GM12865 (cell line): Measurements from ENCODE around the gene ARL6IP4.
"Not testable (repeated sequence)": the region's sequence is repeated elsewhere in the genome, so short reads cannot be mapped to it uniquely, and the experiment has no call there.

Source experiments
- DNase-seq: peaks from one replicate; pipeline ENCODE4 v3.0.0; 2010; ENCODE audit warnings: low read depth
- H3K4me3 ChIP-seq: 2 replicates; pipeline ENCODE4 v1.5.1; 2011; ENCODE audit warnings: mild to moderate bottlenecking, low read depth, low read length, control low read depth
- TF ChIP-seq, protein P1 (sequence below): IDR thresholded peaks from 2 replicates; pipeline ENCODE4 v1.5.1; 2011; ENCODE audit warnings: low read length, control low read depth, low read depth, inconsistent platforms; ENCODE audit not compliant: insufficient read depth; ENCODE audit errors: missing control alignments

ARL6IP4 gene

GRCh38 chr12:122980183-122981035 is at the start of gene ARL6IP4:
Gene ARL6IP4, plus strand, starts transcription at chr12:122980681. Its CDS starts 459 bp downstream, at chr12:122981140.
- DNase-seq, result peak; percentile 81
- H3K4me3 ChIP-seq, result peak within 1 kb of the TSS; percentile 96
- TF ChIP-seq, protein P1, sequence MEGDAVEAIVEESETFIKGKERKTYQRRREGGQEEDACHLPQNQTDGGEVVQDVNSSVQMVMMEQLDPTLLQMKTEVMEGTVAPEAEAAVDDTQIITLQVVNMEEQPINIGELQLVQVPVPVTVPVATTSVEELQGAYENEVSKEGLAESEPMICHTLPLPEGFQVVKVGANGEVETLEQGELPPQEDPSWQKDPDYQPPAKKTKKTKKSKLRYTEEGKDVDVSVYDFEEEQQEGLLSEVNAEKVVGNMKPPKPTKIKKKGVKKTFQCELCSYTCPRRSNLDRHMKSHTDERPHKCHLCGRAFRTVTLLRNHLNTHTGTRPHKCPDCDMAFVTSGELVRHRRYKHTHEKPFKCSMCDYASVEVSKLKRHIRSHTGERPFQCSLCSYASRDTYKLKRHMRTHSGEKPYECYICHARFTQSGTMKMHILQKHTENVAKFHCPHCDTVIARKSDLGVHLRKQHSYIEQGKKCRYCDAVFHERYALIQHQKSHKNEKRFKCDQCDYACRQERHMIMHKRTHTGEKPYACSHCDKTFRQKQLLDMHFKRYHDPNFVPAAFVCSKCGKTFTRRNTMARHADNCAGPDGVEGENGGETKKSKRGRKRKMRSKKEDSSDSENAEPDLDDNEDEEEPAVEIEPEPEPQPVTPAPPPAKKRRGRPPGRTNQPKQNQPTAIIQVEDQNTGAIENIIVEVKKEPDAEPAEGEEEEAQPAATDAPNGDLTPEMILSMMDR, result no peak

- DNase-seq, result peak; percentile 38
Measured at GRCh38 chr12:122932207-122932606, 48.3 kb upstream of the ARL6IP4 start.

DNA sequence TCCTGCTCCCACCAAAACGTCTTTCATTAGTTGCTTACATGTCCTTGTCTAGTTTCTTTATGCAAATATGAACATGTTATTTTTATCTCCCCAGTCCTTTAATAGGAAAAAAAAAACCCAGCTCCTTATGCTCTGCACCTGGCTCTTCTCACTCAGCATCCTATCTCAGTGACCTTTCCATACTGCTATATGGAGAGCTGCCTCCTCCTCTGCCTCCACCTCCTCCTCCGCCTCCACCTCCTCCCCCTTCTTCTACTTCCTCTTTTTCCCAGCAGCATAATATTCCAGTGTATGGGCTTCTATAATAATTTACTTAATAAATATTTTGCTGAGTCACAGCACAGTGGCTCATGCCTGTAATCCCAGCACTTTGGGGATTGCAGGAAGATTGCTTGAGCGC is 45.8 kb upstream of the ARL6IP4 start:
- DNase-seq, result peak; percentile 68
- no peak overlapping the region for H3K4me3 ChIP-seq
- TF ChIP-seq, protein P1, result no peak

More at GRCh38 chr12:122932207-122932606, 48.3 kb upstream of the ARL6IP4 start:
- H3K4me3 ChIP-seq, result no peak overlapping the region
- TF ChIP-seq, protein P1, result no peak

GRCh38 chr12:122935318-122935717 is 45.2 kb upstream of the ARL6IP4 start:
- TF ChIP-seq, protein P1, result no peak
- H3K4me3 ChIP-seq, result no peak overlapping the region
- no peak for DNase-seq

GRCh38 chr12:122937622-122938091 is 42.8 kb upstream of the ARL6IP4 start:
- DNase-seq, result peak; percentile 55
- TF ChIP-seq, protein P1, result no peak
- no peak overlapping the region for H3K4me3 ChIP-seq

DNA sequence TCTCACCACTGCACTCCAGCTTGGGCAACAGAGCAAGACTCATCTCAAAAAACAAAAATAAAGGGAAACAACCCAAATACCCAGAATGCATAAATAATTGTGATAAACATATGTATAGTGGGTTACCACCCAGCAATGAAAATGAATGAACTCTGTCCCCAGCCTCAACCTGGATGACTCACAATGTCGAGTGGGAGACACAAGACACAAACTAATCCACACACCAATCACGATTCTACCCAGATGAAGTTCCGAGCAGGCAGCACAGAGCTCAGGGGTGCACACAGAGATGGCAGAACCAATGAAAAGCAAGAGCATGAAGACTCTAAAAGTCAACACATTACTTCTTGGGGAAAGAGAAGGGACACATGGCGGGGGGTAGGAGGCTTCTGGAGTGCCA is 41.4 kb upstream of the ARL6IP4 start:
- no peak for DNase-seq
- no peak overlapping the region for H3K4me3 ChIP-seq
- TF ChIP-seq, protein P1, result no peak

GRCh38 chr12:122941351-122941750 is 39.1 kb upstream of the ARL6IP4 start:
- DNase-seq, H3K4me3 ChIP-seq: not testable (repeated sequence)
